NK-92 (cell line): ENCODE results near the gene CIART.
"Not testable (repeated sequence)": the region's sequence is repeated elsewhere in the genome, so short reads cannot be mapped to it uniquely, and the experiment has no call there.

Experiments used
- DNase-seq: peaks from one replicate; lab custom pipeline; 2025; ENCODE audit not compliant: unreplicated experiment; lab: John Stamatoyannopoulos, UW

Gene CIART, protein sequence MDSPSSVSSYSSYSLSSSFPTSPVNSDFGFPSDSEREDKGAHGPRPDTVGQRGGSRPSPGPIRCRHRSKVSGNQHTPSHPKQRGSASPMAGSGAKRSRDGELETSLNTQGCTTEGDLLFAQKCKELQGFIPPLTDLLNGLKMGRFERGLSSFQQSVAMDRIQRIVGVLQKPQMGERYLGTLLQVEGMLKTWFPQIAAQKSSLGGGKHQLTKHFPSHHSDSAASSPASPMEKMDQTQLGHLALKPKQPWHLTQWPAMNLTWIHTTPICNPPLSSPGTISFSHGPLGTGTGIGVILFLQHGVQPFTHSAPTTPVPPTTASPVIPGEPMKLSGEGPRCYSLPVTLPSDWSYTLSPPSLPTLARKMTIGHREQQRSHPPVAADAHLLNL

GRCh38 chr1:150281758-150282557, at the start of gene CIART:
CIART (plus strand) TSS chr1:150282554; CDS start chr1:150283268, 714 bp downstream.
- no peak for DNase-seq

- not testable (repeated sequence) for DNase-seq
These were observed 49.4 kb upstream of the CIART start for GRCh38 chr1:150232921-150233320.

GRCh38 chr1:150233359-150234308, 48.7 kb upstream of the CIART start:
- DNase-seq, result no peak

GRCh38 chr1:150234309-150234565, 48.1 kb upstream of the CIART start:
- DNase-seq, result no peak

DNA sequence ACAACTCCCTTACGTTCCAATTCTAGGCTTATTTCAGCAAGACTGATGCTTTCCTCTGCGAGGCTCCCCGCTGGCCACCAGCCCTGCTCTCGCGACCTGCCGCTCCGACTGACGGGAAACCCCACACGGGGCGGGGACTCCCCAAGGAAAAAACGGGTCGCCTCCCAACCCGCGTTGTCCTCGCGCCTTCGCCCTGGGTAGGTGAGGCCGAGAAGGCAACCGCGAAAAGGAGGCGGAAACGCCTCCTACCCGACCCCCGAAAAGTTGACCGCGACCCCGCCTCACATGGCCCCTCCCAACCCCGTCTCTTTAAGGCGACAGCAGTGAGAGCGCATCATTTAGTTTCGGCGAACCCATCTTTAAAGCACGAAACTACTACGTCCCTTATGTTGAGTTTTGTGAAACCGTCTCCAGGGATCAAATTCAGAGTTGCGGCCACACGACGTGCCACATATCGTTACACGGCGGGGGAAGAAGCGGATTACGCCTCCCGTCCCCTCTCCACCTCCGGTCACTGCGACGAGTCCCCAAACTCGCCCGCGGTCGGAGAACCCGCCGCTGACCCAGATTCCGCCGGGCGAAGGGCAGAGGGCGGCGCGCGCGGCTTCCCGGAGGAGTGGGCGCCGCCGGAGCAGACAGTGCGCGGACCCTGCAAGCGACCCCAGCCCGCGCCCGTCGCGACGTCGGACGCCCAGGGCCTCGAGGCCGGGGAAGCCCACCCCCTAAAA, 47.6 kb upstream of the CIART start:
- DNase-seq, result no peak

GRCh38 chr1:150235294-150235851, 47.0 kb upstream of the CIART start:
- no peak for DNase-seq

GRCh38 chr1:150235852-150236613, 46.3 kb upstream of the CIART start, which contains the start of gene ANP32E:
ANP32E (minus strand) TSS chr1:150236112; CDS start chr1:150235786, 326 bp downstream.
- peak; percentile 82 for DNase-seq

DNA sequence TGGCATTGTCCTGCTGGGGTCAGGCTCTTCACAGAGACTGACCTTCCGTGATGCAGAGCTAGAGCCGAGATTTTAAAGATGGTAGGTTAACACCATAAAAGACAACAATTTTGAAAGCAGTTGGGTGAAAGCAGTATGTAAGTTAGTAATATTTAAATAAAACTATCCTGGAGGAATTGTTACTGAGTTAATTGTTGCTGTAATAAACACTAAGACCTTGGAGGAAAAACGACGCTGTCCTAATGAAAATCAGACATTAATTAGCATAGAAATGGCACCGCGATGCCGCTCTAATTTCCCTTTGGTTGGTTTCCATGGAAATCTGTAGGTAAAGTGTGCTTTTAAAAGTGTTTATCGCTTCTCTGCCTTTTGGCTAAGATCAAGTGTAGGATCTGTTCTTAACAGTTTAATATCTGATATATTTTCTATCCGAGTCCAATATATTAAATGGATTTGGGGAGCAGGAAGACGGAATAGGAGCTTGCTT, 45.7 kb upstream of the CIART start:
- DNase-seq, result no peak

DNA sequence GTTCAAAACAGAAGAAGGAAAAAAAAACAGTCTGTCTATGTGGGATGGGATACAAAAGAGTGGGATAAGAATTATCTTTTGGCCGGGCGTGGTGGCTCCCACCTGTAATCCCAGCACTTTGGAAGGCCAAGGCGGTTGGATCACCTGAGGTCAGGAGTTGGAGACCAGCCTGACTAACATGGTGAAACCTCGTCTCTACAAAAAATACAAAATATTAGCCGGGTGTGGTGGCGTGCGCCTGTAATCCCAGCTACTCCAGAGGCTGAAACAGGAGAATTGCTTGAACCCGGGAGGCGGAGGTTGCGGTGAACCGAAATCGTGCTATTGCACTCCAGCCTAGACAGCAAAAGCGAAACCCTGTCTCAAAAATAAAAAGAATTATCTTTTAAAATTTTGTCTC, 45.2 kb upstream of the CIART start:
- DNase-seq, result not testable (repeated sequence)

- DNase-seq, result no peak
These were observed 44.6 kb upstream of the CIART start for GRCh38 chr1:150237746-150238145.

GRCh38 chr1:150243003-150243402, 39.4 kb upstream of the CIART start:
- no peak for DNase-seq

GRCh38 chr1:150249936-150250335, 32.4 kb upstream of the CIART start:
- DNase-seq, result no peak

DNA sequence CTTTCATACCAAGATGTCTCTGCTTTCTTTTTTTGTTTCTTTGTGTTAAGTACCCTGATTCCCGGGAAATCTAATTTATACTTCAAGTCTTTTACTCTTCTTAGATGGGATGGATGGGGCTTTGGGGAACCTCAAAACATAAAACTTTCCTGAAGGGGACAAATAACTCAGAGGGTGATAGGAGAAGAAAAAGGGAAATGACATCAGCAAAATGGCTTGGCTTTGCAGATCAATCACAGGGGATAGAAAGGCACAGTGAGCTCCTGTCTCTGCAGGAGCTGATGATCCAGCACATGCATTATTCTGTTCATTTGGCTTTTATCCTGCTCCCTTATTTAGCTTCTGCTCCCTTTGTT, 26.2 kb upstream of the CIART start:
- DNase-seq, result no peak

DNA sequence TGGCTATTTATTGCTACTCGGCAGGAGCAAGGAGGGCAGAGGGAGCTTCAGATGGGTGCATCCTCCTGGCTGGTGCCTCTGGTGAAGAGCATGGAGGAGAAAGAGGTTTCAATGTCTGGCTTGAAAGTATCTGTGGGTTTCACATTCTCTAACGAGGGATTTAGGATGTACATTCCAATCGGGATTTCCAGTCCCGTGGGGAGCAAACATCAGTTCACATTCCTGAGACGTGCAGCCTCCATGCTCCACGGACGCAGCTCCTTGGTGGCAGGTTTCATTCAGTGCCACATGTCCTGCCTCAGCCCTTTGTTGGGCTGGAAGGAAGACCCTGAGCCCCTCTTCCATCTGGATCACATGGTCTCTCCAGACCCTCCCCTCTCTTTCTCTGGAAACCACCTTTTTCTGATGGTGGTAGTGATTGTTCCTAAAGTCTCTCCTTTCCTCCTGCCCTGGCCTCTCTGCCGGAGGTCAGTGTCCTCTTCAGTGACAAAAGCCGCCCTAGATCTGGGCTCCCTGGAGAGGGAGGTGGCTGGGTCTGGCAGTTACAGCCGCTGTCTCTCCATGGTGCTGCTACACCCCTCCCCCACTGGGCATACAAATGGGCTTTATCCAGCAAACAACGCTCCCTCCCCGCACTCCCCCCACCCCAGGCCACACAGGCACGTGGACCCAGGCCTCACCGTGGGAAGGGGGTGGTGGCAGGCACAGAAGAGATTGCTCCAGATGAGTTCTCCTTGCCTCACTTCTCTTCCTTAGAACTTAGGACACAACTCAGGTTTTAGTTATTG, 25.6 kb upstream of the CIART start:
- DNase-seq, result no peak

- no peak for DNase-seq
These were observed 24.4 kb upstream of the CIART start, which contains the start of gene CA14 for GRCh38 chr1:150257624-150258585. CA14 (plus strand) TSS chr1:150257774; CDS start chr1:150258129, 355 bp downstream.

- DNase-seq, result no peak
These were observed 23.1 kb upstream of the CIART start for GRCh38 chr1:150259217-150259616.
